AG08396 (cell line): ENCODE measurements around the gene GNPAT.
A peak's percentile ranks its signal among the peaks of the same experiment; 100 is the strongest.
"Not testable (repeated sequence)": the region's sequence is repeated elsewhere in the genome, so short reads cannot be mapped to it uniquely, and the experiment has no call there.

Source experiments
- DNase-seq: peaks from one replicate; pipeline ENCODE4 v3.0.0; 2012; ENCODE audit warnings: low spot score, mixed read lengths

Gene GNPAT

DNA sequence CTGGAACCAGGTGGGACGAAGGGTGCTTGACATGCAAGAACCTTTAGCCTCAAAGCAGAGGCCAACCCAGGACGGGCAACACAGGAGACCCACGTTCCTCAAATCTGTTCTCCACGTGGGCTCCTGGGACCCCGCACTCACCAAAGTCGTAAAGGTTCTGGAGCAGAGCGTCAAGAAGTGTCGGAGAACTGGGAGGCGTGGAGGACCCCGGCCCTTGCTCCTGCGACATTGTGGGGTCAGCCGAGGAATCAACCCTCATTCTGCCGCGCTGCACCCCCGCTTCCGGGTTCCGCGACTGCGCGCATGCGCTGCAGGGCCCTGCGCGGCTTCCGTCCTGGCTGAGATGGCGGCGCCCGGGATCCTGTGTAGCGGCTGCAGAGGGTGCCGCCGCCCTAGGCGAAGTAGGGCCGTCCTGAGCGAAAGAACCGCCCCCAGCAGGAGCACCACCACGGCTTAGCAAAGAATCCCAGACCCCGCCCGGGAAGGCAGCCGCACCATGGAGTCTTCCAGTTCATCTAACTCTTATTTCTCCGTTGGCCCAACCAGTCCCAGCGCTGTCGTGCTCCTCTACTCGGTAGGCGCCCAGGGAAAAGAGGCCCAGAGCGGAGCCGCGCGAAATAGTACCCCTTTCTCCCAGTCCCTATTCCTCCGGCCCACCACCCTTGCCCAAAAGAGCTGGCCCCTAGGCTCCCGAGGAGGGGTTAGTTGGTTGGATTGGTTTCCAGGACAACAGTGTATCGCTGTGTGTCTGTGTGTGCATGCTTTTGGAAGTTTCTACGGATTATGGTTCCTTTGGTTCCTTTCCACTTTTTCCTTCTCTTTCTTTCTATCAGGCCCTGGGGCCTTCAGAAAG, at the start of gene GNPAT:
GNPAT (plus strand) TSS at position 330 of the 853 bp plus-strand sequence; CDS start at position 497, 167 bp downstream.
- DNase-seq, result peak; percentile 97

- no peak for DNase-seq
These were observed 48.3 kb upstream of the GNPAT start for GRCh38 chr1:231192620-231193163.

GRCh38 chr1:231193710-231194340, 47.2 kb upstream of the GNPAT start:
- no peak for DNase-seq

- DNase-seq, result no peak
These were observed 46.6 kb upstream of the GNPAT start for GRCh38 chr1:231194476-231194842.

- no peak for DNase-seq
These were observed 46.0 kb upstream of the GNPAT start for GRCh38 chr1:231194843-231195516.

- DNase-seq, result no peak
These were observed 44.7 kb upstream of the GNPAT start for GRCh38 chr1:231196307-231196706.

- no peak for DNase-seq
These were observed 44.3 kb upstream of the GNPAT start for GRCh38 chr1:231196728-231197127.

- no peak for DNase-seq
These were observed 41.1 kb upstream of the GNPAT start for GRCh38 chr1:231199868-231200267.

- no peak for DNase-seq
These were observed 40.5 kb upstream of the GNPAT start for GRCh38 chr1:231200388-231201031.

DNA sequence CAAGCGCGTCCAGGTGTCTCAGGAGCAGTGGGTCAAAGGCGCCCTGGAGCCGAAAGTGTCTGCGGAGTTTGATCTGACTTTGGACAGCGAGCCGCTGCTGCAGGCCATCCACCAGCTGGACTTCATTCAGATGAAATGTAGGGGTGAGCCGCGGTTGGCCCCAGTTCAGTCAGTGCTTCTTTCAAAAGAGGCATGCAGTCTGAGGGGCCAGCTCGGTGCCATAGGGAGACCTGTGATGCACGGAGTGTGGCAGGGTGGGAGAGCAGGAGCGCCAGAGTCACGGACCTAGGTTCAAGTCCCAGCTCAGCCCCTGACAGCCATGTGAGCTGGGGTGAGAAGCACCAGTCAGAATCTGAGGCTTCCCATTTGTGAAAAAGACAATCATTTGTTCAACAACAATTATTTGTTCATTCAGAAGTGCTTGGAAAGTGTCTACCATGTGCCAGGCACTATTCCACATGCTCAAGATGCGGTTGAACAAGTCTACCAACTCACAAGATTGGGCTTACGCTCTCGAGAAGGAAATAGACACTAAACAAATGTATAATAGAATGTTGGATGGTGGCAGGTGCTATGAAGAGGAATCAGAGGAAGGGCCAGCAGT, 39.5 kb upstream of the GNPAT start:
- no peak for DNase-seq

GRCh38 chr1:231201979-231202633, 38.9 kb upstream of the GNPAT start:
- no peak for DNase-seq

DNA sequence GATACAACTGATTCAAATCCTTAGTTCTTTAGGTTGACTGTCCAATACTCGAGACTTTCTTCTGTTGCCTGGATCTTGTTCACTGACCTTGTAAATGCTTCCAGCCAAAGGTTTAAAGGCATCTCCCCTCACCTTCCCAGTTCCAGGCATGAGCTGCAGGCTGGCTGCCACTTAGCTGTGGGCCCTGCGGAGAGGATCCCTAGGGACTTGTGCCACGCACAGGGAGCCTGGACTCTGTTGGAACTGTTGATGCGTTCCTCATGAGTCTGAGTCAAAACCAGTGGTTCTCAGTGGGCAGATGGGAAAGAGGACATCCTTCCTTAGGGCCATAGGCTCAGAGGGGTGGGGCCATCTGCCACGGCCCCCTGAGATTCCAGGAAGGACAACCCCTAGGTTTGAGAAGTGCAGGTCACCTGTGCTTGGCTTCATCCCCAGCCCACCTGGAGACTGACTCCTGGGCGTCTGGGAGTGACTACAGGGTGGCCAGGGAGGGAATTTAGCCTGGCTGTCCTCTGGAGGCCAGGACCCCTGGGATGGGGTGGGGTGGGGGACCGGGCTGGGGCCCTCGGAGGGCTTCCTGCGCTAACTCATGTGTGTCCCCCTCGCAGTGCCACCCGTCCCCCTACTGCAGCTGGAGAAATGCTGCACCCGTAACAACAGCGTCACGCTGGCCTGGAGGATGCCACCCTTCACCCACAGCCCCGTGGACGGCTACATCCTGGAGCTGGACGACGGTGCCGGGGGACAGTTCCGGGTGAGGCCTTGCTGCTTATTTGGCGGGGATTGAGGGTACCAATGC, 37.6 kb upstream of the GNPAT start:
- no peak for DNase-seq

GRCh38 chr1:231206856-231207255, 34.2 kb upstream of the GNPAT start:
- DNase-seq, result no peak

GRCh38 chr1:231207437-231207836, 33.6 kb upstream of the GNPAT start:
- no peak for DNase-seq

GRCh38 chr1:231208980-231209379, 32.0 kb upstream of the GNPAT start:
- DNase-seq, result no peak

- DNase-seq, result no peak
These were observed 31.5 kb upstream of the GNPAT start for GRCh38 chr1:231209531-231209930.

DNA sequence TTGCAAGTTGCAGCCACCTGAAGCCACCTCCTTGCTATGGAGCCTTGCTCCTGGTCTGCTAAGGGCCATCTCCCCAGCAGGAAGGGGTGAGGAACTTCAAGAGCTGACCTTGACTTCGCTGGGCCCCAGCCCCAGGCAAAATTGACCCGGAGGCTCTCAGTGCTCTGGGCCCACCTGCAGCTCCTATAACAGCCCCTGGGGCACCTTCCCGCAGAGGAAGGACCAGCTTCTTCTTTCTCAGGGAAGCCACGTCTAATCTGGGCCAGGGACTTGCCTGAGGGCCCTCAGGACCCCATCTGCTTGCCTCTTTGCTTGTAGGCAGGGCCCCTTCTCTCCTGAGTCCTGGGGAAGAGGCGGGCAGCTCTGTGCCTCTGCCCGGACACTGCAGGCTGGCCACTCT, 30.9 kb upstream of the GNPAT start:
- DNase-seq, result no peak

GRCh38 chr1:231211005-231211857, 29.8 kb upstream of the GNPAT start:
- DNase-seq, result peak; percentile 80

GRCh38 chr1:231212301-231212700, 28.7 kb upstream of the GNPAT start:
- DNase-seq, result not testable (repeated sequence)
